NT2/D1 (cell line): ENCODE data around the gene PARP6.

Experiments used
- SUZ12 ChIP-seq: IDR thresholded peaks from 2 replicates; pipeline ENCODE4 v1.6.1; 2011; ENCODE audit not compliant: insufficient read length, insufficient read depth; ENCODE audit errors: extremely low read depth
- YY1 ChIP-seq: IDR thresholded peaks from 2 replicates; pipeline ENCODE4 v1.6.1; 2011; ENCODE audit not compliant: insufficient read length, insufficient read depth
- ZNF274 ChIP-seq: IDR thresholded peaks from 2 replicates; pipeline ENCODE4 v1.6.1; 2011; ENCODE audit warnings: mild to moderate bottlenecking, low read depth, low read length

- no peak for TF ChIP-seq ZNF274
- TF ChIP-seq YY1 = no peak
- no peak for TF ChIP-seq SUZ12
Measured at GRCh38 chr15:72284781-72285180, 12.4 kb upstream of the PARP6 start.
